ENCODE data around the gene USP25. TPM values are rescaled to one million over a fixed set of nuclear protein-coding genes. Genes with fewer than 3 reads are reported as not detected.

USP25 gene
- total RNA-seq, 1 experiment from 2014 or later = 33.6 TPM

- TF ChIP-seq ZFX (IDR thresholded peaks at IDR 0.05) (no peak), SRF (IDR thresholded peaks at IDR 0.05; ENCODE audit: low read depth) (no peak)
These were observed 101.7 kb downstream of the USP25 start (continued) for GRCh38 chr21:15831497-15831896.

DNA sequence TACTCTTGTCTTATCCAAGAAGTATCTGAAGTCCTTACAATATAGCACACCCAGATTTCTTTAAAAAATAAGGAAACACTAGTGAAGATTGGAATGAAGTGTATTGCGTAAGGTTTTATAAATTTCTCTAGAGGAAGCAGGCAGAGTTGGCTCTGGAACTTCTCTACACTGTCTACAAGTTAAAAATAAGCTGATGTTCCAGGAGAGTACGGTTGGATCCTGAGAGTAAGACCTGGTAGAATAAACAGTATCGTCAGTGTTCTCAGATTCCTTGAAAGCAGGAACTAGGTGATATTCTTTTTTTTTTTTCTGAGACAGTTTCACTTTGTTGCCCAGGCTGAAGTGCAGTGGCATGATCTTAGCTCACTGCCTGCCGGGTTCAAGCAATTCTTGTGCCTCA lies 107.9 kb downstream of the USP25 start:
- ChIA-PET RAD21 (ENCODE audit: low non-redundant PET in 1 of 2, low total read pairs in 2 of 2, uncharacterized antibody in 2 of 2, unreplicated experiment in 2 of 2) (no interaction called here), CTCF (no interaction called here), POLR2A (no interaction called here)
- Histone ChIP-seq H3K4me3 (replicated peaks in 1 of 2; ENCODE audit: low read depth in 1 of 2, low read length in 2 of 2) (no peak overlapping the region), H3K9ac (ENCODE audit: low read length) (no peak overlapping the region), H2AFZ (ENCODE audit: low read depth, low read length, poor library complexity, severe bottlenecking) (no peak overlapping the region), H3K9me3 (ENCODE audit: control insufficient read depth in 1 of 2, insufficient read depth in 1 of 2, low read depth in 1 of 2, low read length in 2 of 2) (no peaks in the 10 kb centered on the region), H4K20me1 (ENCODE audit: insufficient read depth) (no peaks in the 10 kb centered on the region), H3K4me2 (ENCODE audit: low read length) (no peak overlapping the region), H3K27ac (ENCODE audit: low read depth, low read length) (no peak overlapping the region), H3K79me2 (ENCODE audit: insufficient read depth, low read length) (peaks cover 6% of the 10 kb centered on the region; the same call in 1 of the 2 replicates), H3K4me1 (ENCODE audit: control insufficient read depth in 1 of 2, insufficient read depth in 2 of 2, low read length in 2 of 2) (no peaks in the 10 kb centered on the region), H3K36me3 (ENCODE audit: control insufficient read depth in 1 of 2, insufficient read depth in 2 of 2, low read length in 2 of 2) (peaks cover 0 to 3% of the 10 kb centered on the region in 2 experiments; a peak in 2 of 4 replicates), H3K27me3 (ENCODE audit: insufficient read depth, low read length) (no peaks in the 10 kb centered on the region), H3K9me2 (ENCODE audit: insufficient read depth) (no peaks in the 10 kb centered on the region)
- DNase-seq (ENCODE audit: low read depth, low spot score) (no peak), ATAC-seq (no peak)
- no TSS peak for BruUV-seq (replicated peaks)
- intact Hi-C loops (cut with micrococcal nuclease) = no loop called here
- TF ChIP-seq SRF (IDR thresholded peaks at IDR 0.05; ENCODE audit: low read depth) (no peak), CEBPB (IDR thresholded peaks at IDR 0.05; ENCODE audit: low read depth) (no peak)

DNA sequence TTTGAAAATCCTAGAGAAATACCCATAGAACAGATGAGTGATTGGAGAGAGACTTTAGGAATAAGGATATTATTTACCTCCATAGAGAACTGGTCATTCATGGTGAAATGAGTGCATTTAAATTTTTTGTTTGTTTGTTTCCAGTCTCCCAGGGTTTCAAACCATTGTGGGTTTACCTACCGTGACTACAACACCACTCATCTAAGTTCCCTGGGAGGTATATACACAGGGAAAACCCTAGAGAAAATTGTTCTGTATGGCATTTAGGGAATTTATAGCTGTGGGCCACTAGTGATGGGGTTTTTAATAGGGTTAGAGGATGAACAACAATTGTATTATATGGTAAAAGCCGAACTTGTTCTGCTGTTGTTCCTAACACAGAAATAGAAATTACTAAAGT lies 109.2 kb downstream of the USP25 start:
- Histone ChIP-seq H3K27me3 (ENCODE audit: insufficient read depth, low read length) (no peaks in the 10 kb centered on the region), H3K4me2 (ENCODE audit: low read length) (no peak overlapping the region), H4K20me1 (ENCODE audit: insufficient read depth) (no peaks in the 10 kb centered on the region), H3K9me3 (ENCODE audit: control insufficient read depth in 1 of 2, insufficient read depth in 1 of 2, low read depth in 1 of 2, low read length in 2 of 2) (no peaks in the 10 kb centered on the region), H2AFZ (ENCODE audit: low read depth, low read length, poor library complexity, severe bottlenecking) (no peak overlapping the region), H3K9ac (ENCODE audit: low read length) (no peak overlapping the region), H3K79me2 (ENCODE audit: insufficient read depth, low read length) (peaks cover 6% of the 10 kb centered on the region; the same call in 1 of the 2 replicates), H3K9me2 (ENCODE audit: insufficient read depth) (no peaks in the 10 kb centered on the region), H3K4me1 (ENCODE audit: control insufficient read depth in 1 of 2, insufficient read depth in 2 of 2, low read length in 2 of 2) (no peaks in the 10 kb centered on the region), H3K36me3 (ENCODE audit: control insufficient read depth in 1 of 2, insufficient read depth in 2 of 2, low read length in 2 of 2) (no peaks in the 10 kb centered on the region; a peak in 1 of 4 replicates), H3K4me3 (replicated peaks in 1 of 2; ENCODE audit: low read depth in 1 of 2, low read length in 2 of 2) (no peak overlapping the region), H3K27ac (ENCODE audit: low read depth, low read length) (no peak overlapping the region)
- intact Hi-C loops (cut with micrococcal nuclease) = no loop called here
- CTCF ChIA-PET = no interaction called here
- no TSS peak for BruUV-seq (replicated peaks)
- POLR2A ChIA-PET = no interaction called here
- no peak for TF ChIP-seq TCF7L2 (IDR thresholded peaks at IDR 0.05; ENCODE audit: borderline replicate concordance, extremely low read depth, insufficient read depth, insufficient read length)
- TF ChIP-seq, protein P1, sequence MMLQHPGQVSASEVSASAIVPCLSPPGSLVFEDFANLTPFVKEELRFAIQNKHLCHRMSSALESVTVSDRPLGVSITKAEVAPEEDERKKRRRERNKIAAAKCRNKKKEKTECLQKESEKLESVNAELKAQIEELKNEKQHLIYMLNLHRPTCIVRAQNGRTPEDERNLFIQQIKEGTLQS (IDR thresholded peaks at IDR 0.05) = no peak
- TF ChIP-seq ZFX (IDR thresholded peaks at IDR 0.05) = no peak
- TF ChIP-seq EZH2 (IDR thresholded peaks at IDR 0.05) = no peak
- TF ChIP-seq SIN3A (IDR thresholded peaks at IDR 0.05; ENCODE audit: low read depth) = no peak
- TF ChIP-seq SRF (IDR thresholded peaks at IDR 0.05; ENCODE audit: low read depth) = no peak
- TF ChIP-seq SP1 (IDR thresholded peaks at IDR 0.05; ENCODE audit: low read depth) = no peak
- TF ChIP-seq FOSL1 (IDR thresholded peaks at IDR 0.05; ENCODE audit: low read depth) = no peak
- no peak for ATAC-seq
- RAD21 ChIA-PET (ENCODE audit: low non-redundant PET in 1 of 2, low total read pairs in 2 of 2, uncharacterized antibody in 2 of 2, unreplicated experiment in 2 of 2) = no interaction called here
- no peak for DNase-seq (ENCODE audit: low read depth, low spot score)
